Panc1 (cell line): ENCODE data around the gene ATOH8.

Experiments used
- CTCF ChIP-seq: fragments of 450-650 bp; IDR thresholded peaks from 2 replicates; pipeline ENCODE4 v1.5.1; 2017; ENCODE audit warnings: mild to moderate bottlenecking
- POLR2AphosphoS5 ChIP-seq: IDR thresholded peaks from 2 replicates; pipeline ENCODE4 v1.6.1; 2012; ENCODE audit warnings: mild to moderate bottlenecking, low read depth, low read length, moderate library complexity
- REST ChIP-seq, 2 experiments: IDR thresholded peaks; 2 replicates each; pipeline ENCODE4 v1.6.1; 2011 to 2012; ENCODE audit warnings: low read depth in 2 of 2, control low read depth in 1 of 2, low read length in 1 of 2, mild to moderate bottlenecking in 1 of 2, moderate library complexity in 1 of 2; ENCODE audit not compliant: insufficient read depth in 1 of 2
- SIN3A ChIP-seq: IDR thresholded peaks from 2 replicates; pipeline ENCODE4 v1.6.1; 2012; ENCODE audit warnings: low read depth, mild to moderate bottlenecking, low read length, moderate library complexity, borderline replicate concordance; ENCODE audit not compliant: insufficient read depth
- TCF7L2 ChIP-seq: IDR thresholded peaks from 2 replicates; pipeline ENCODE4 v1.6.1; 2011; ENCODE audit warnings: mild to moderate bottlenecking, low read depth, low read length, inconsistent platforms

DNA sequence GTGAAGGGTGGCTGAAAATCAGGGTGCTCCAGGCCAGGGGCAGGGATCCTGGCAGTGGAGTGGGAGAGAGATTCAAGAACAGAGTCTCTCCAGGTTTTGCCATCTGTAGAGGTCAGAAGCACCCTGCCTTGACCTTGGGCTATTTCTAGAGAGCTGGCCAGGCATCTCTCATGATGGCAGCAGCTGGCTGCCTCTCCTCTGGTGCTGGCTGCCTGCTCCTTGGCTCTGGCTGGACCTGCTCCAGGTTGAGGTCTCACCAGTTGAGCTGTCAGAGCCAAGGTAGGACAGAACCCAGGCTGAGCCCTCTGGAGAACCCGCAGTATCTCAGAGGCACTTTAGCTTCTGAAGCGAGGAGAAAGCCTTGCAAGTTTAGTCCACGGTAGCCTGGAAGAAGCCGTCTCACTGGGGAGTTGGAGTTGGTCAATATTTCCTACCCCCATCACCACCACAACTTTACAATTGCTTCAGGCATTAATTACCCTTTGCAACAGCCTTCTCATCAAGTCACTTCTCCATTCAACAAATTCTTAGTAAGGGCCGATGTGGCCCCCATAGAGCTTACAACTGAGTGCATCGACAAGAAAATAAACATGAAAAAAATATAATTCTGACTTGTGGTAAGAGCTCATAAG, 34.1 kb upstream of the ATOH8 start:
- TF ChIP-seq CTCF (no peak), REST (IDR thresholded peaks at IDR 0.05; ENCODE audit: insufficient read depth in 1 of 2, low read depth in 2 of 2, low read length in 1 of 2) (no peak), POLR2AphosphoS5 (no peak), SIN3A (no peak), TCF7L2 (no peak)
